Endothelial cell of umbilical vein (primary cell): ENCODE measurements around the gene SAT1. TPM values are rescaled to one million over a fixed set of nuclear protein-coding genes. Genes with fewer than 3 reads are reported as not detected.

Source experiments
- BruUV-seq: library from RNA; stranded (reverse); fragments of 400-500 nt; replicated peaks from 2 replicates; lab custom pipeline; 2021; lab: Mats Ljungman, UMichigan
- CTCF ChIA-PET: fragments of 300-600, 350-600 bp; sonication (Branson Sonifier 250); formaldehyde crosslinking; loops from one replicate; lab custom pipeline; 2021; ENCODE audit warnings: antibody characterized with exemption, inconsistent platforms; lab: Charles Lee
- POLR2A ChIA-PET: fragments of 300-600, 350-600 bp; sonication (Branson Sonifier 250); formaldehyde crosslinking; loops from one replicate; lab custom pipeline; 2021; ENCODE audit warnings: antibody characterized with exemption, inconsistent platforms; lab: Charles Lee
- DNase-seq: peaks from one replicate; pipeline ENCODE4 v3.0.0-alpha.2; 2011; ENCODE audit warnings: low read depth, low spot score
- FAIRE-seq: peaks from 2 replicates; lab custom pipeline; 2011; peaks lifted over from hg19 to GRCh38; lab: Jason Lieb, UNC
- H2AFZ ChIP-seq: 2 replicates; pipeline ENCODE4 v1.6.0; 2012; ENCODE audit warnings: low read depth, low read length, control low read depth, inconsistent platforms
- H3K27ac ChIP-seq: 2 replicates; pipeline ENCODE4 v1.5.1; 2011; ENCODE audit warnings: low read depth, mild to moderate bottlenecking, control low read depth, low read length, moderate library complexity; ENCODE audit not compliant: insufficient read depth
- H3K27me3 ChIP-seq, 2 experiments: 2 replicates each; pipeline versions ENCODE4 v1.6.0 to v1.6.1; 2011; ENCODE audit warnings: low read length in 2 of 2, mixed read lengths in 1 of 2; ENCODE audit not compliant: control insufficient read depth in 2 of 2, insufficient read depth in 2 of 2
- H3K36me3 ChIP-seq, 2 experiments: 2 replicates in 1 of 2; 3 replicates in 1 of 2; pipeline ENCODE4 v1.5.1; 2011; ENCODE audit warnings: low read length in 2 of 2, mild to moderate bottlenecking in 1 of 2, moderate library complexity in 1 of 2; ENCODE audit not compliant: control insufficient read depth in 2 of 2, insufficient read depth in 2 of 2; ENCODE audit errors: extremely low read depth in 1 of 2
- H3K4me1 ChIP-seq: 3 replicates; pipeline ENCODE4 v1.5.1; 2011; ENCODE audit warnings: mild to moderate bottlenecking, low read length; ENCODE audit not compliant: control insufficient read depth, insufficient read depth; ENCODE audit errors: extremely low read depth
- H3K4me2 ChIP-seq: 2 replicates; pipeline ENCODE4 v1.6.1; 2011; ENCODE audit warnings: low read length, control low read depth, mixed read lengths; ENCODE audit not compliant: insufficient read depth
- H3K4me3 ChIP-seq, 3 experiments: fragments of 200-600 bp in 1 of 3; sonication (generic), shearing (Covaris generic) in 1 of 3; replicated peaks in 1 of 3; 2 replicates each; pipeline ENCODE4 v1.5.1; 2011 to 2016; ENCODE audit warnings: control low read depth in 3 of 3, low read length in 3 of 3, mild to moderate bottlenecking in 2 of 3, inconsistent platforms in 1 of 3, low read depth in 1 of 3, moderate library complexity in 1 of 3; ENCODE audit not compliant: insufficient read depth in 1 of 3
- H3K79me2 ChIP-seq: 2 replicates; pipeline ENCODE4 v1.6.0; 2012; ENCODE audit warnings: low read length, inconsistent platforms; ENCODE audit not compliant: control insufficient read depth, insufficient read depth
- H3K9ac ChIP-seq: replicated peaks from 2 replicates; pipeline ENCODE3; 2011; ENCODE audit warnings: low read length, control low read depth; ENCODE audit not compliant: insufficient read depth; ENCODE audit errors: extremely low read depth
- H3K9me1 ChIP-seq: replicated peaks from 3 replicates; pipeline ENCODE4 v1.6.0; 2011; ENCODE audit warnings: mild to moderate bottlenecking, low read length; ENCODE audit not compliant: control insufficient read depth, insufficient read depth; ENCODE audit errors: extremely low read depth
- H3K9me3 ChIP-seq: replicated peaks from 2 replicates; pipeline ENCODE4 v1.5.1; 2012; ENCODE audit warnings: low read length, inconsistent platforms; ENCODE audit not compliant: control insufficient read depth, insufficient read depth
- H4K20me1 ChIP-seq: replicated peaks from 2 replicates; pipeline ENCODE3; 2011; ENCODE audit warnings: mild to moderate bottlenecking, low read length; ENCODE audit not compliant: control insufficient read depth, insufficient read depth; ENCODE audit errors: extremely low read depth
- EZH2 ChIP-seq: IDR thresholded peaks from 2 replicates; pipeline ENCODE4 v1.6.1; 2012; ENCODE audit warnings: borderline replicate concordance, low read depth, mild to moderate bottlenecking, moderate library complexity, low read length, inconsistent platforms; ENCODE audit not compliant: severe bottlenecking
- FOS ChIP-seq: IDR thresholded peaks from 2 replicates; pipeline ENCODE4 v1.6.1; 2011; ENCODE audit warnings: mild to moderate bottlenecking, low read length, moderate library complexity, borderline replicate concordance; ENCODE audit not compliant: insufficient read depth
- MAX ChIP-seq: IDR thresholded peaks from 2 replicates; pipeline ENCODE4 v1.6.1; 2011; ENCODE audit not compliant: insufficient read depth, insufficient read length
- MYC ChIP-seq: IDR thresholded peaks from one replicate; pipeline ENCODE4 v1.6.1; 2011; ENCODE audit warnings: mild to moderate bottlenecking, low read depth, low read length
- POLR2A ChIP-seq: IDR thresholded peaks from 2 replicates; pipeline ENCODE4 v1.6.1; 2012; ENCODE audit warnings: low read depth, mild to moderate bottlenecking, control low read depth, low read length
- POLR2AphosphoS5 ChIP-seq: IDR thresholded peaks from 2 replicates; pipeline ENCODE4 v1.6.1; 2012; ENCODE audit warnings: low read depth, mild to moderate bottlenecking, control low read depth, low read length, moderate library complexity; ENCODE audit not compliant: insufficient read depth
- dilution Hi-C: fragments of 300-500 bp; cut with MboI; formaldehyde crosslinking; loops from one replicate; pipeline ENCODE4 v1.15.0; 2019; ENCODE audit warnings: low sequenced_read_pairs; ENCODE audit not compliant: extremely low pct_ligation_motif_present
- intact Hi-C: fragments of 100-400 bp; cut with micrococcal nuclease; formaldehyde crosslinking; loops from one replicate; pipeline ENCODE4 v1.10.0; 2022
- polyA plus RNA-seq, 4 experiments: library from polyadenylated mRNA; depleted of rRNA in 3 of 4; stranded (reverse) in 3 of 4; unstranded in 1 of 4; fragments of >200 nt; gene quantifications; 2 replicates each; pipeline versions ENCODE4 v1.2.1 to v1.2.3, GENCODE V29; 2011 to 2012; ENCODE audit warnings: missing spikeins in 1 of 4
- total RNA-seq: library from RNA; stranded (reverse); gene quantifications from 2 replicates; pipeline ENCODE4 v1.2.3, GENCODE V29; 2021
- TF ChIP-seq, protein P1 (sequence below), 2 donors: IDR thresholded peaks; 1 replicate in 1 of 2; 2 replicates in 1 of 2; pipeline ENCODE4 v1.5.1; 2011; ENCODE audit warnings: low read length in 2 of 2, mild to moderate bottlenecking in 2 of 2, moderate library complexity in 2 of 2, control low read depth in 1 of 2, inconsistent platforms in 1 of 2, low read depth in 1 of 2; ENCODE audit not compliant: insufficient read depth in 1 of 2; ENCODE audit errors: extremely low read depth in 1 of 2

Gene SAT1
- total and polyA plus RNA-seq, 2 donors (not counting 3 experiments of a cell fraction or from before 2014, with no cell fraction given), result 289 to 526 TPM

DNA sequence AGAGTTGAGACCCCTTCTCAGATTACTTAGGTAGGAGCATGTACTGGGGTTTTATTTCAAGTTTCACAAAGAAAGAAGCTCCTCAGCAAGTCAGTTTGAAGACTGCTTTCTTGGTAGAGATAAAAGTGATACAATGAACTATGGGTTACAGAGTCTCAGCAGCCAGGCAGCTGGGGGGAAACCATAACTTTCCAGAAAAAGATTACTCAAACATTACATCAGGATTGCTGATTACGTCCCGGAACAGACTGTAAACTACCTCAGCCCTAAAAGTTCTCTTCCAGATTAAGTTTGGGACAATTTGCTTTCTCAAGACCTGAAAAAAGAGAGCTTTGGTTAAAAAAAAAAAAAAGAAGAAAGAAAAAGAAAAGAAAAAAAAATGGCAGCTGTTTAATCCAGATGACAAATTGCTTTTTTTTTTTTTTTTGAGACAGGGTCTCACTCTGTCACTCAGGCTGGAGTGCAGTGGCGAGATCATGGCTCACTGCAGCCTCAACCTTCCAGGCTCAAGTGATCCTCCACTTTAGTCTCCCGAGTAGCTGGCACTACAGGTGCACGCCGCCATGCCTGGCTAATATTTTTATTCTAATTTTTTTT lies 16.6 kb downstream of the SAT1 start:
- H3K79me2 ChIP-seq, result no peaks in the 10 kb centered on the region
- ChIA-PET POLR2A (interaction anchor here (1.8 kb wide), 1 partner anchor 16 kb away, joined by 8 read pairs; the partner anchor contains the start of gene SAT1), CTCF (interaction anchor here (0.6 to 1.6 kb wide), 5 partner anchors 15 to 102 kb away, joined by 3 to 7 read pairs (median 3); partner anchors contain the start of gene SAT1)
- H4K20me1 ChIP-seq, result no peaks in the 10 kb centered on the region
- DNase-seq (no peak), FAIRE-seq (no peak)
- no peak overlapping the region for H3K9ac ChIP-seq
- H3K9me3 ChIP-seq, result no peaks in the 10 kb centered on the region
- intact Hi-C loops (no loop called here), dilution Hi-C loops (no loop called here)
- no peaks in the 10 kb centered on the region for H3K9me1 ChIP-seq
- TF ChIP-seq, protein P1, sequence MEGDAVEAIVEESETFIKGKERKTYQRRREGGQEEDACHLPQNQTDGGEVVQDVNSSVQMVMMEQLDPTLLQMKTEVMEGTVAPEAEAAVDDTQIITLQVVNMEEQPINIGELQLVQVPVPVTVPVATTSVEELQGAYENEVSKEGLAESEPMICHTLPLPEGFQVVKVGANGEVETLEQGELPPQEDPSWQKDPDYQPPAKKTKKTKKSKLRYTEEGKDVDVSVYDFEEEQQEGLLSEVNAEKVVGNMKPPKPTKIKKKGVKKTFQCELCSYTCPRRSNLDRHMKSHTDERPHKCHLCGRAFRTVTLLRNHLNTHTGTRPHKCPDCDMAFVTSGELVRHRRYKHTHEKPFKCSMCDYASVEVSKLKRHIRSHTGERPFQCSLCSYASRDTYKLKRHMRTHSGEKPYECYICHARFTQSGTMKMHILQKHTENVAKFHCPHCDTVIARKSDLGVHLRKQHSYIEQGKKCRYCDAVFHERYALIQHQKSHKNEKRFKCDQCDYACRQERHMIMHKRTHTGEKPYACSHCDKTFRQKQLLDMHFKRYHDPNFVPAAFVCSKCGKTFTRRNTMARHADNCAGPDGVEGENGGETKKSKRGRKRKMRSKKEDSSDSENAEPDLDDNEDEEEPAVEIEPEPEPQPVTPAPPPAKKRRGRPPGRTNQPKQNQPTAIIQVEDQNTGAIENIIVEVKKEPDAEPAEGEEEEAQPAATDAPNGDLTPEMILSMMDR (IDR thresholded peaks at IDR 0.05; ENCODE audit: extremely low read depth in 1 of 2, insufficient read depth in 1 of 2, low read depth in 1 of 2, low read length in 2 of 2), result no peak
- TF ChIP-seq FOS, result no peak
- no peak for TF ChIP-seq MYC
- TF ChIP-seq MAX, result no peak
- no peak for TF ChIP-seq EZH2
- TF ChIP-seq POLR2A, result no peak
- TF ChIP-seq POLR2AphosphoS5, result no peak
- no peak overlapping the region for H3K27ac ChIP-seq
- no peak overlapping the region for H3K4me2 ChIP-seq
- no peak overlapping the region for H2AFZ ChIP-seq
- peaks cover 21% of the 10 kb centered on the region for H3K4me1 ChIP-seq
- H3K36me3 ChIP-seq, result no peaks in the 10 kb centered on the region
- H3K27me3 ChIP-seq, result no peaks in the 10 kb centered on the region
- no peak overlapping the region for H3K4me3 ChIP-seq
- BruUV-seq, result no TSS peak
